GM19328 (cell line): ENCODE results near the gene RUNX1.
"Not testable (repeated sequence)": the region's sequence is repeated elsewhere in the genome, so short reads cannot be mapped to it uniquely, and the experiment has no call there.

Experiments
- ATAC-seq: cut with Tn5 transposase; IDR thresholded peaks from one replicate; pipeline ENCODE4 v1.9.1; 2021; ENCODE audit warnings: mild to moderate bottlenecking, moderate library complexity; ENCODE audit not compliant: unreplicated experiment

RUNX1 gene

DNA sequence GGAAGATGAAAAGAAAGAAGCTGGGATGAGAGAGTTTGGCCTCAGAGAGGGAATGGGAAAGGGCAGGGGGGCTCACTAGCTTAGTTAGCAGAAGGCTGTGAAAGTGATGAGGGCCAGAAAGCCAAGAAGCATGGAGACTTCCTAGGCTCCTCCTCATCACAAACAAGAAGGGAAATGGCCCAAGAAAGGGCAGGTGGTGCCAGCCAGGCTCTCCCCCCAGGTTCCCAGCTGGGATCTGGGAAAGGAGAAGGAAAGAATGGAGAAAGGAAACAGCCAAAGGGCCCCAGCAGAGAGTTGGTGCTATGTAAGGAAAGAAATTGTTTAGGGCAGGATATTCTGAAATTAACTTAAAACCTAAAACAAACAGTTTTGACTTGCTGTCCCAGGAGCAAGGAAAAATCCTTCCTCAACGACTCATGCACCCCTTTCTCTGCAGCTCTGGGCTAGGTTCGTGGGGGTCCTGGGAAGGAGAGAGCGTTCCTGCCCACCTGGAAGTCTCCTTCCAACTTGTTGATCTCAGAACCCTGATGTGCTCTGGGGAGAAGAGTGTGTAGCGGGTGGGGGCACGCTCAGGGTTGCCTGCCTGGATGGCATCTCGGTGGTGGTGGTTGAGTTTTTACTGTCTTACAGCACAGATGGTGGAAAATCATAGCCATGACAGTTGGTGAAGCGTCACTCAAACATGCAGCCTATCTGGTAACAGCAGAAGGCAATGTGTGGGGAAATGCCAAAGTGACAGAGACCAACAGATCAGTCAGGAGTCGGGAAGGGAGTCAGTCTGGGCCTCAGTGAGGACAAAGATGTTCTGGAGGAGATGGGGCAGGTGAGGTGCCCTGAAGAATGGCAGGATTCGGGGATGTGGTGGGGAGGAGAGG, 233.0 kb downstream of the RUNX1 start:
- ATAC-seq, result no peak

GRCh38 chr21:34814529-34814951, 234.6 kb downstream of the RUNX1 start:
- ATAC-seq, result no peak

DNA sequence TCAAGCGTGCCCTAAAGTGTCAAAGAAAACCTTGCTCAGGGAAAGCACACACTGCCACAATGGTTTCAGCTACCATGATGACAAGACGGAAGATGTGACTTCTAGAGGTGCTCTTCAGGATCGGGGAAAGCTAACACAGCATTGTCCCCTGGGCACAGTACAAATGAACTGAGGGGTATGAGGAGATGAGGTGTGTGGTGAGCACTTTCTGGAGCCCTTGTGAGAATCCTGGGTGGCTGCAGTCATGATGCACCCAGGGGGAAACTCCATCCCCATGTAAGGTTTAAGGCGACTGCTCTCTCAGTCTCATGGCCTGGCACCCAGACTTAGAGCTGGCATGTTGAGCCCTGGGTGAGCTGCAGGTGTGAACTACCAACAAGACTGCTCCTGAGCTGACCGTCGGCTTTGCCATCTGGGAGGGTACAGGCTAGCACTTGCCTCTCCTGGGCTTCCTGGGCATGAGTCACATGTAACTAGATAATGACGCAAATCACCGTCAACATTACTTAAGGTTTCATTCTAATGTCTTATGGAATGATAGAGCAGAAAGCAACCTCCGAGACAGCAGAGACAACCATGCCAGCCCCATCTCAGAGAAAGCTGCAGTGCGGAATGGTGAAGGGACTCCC, 235.7 kb downstream of the RUNX1 start:
- ATAC-seq, result no peak

GRCh38 chr21:34812504-34813265, 236.4 kb downstream of the RUNX1 start:
- no peak for ATAC-seq

DNA sequence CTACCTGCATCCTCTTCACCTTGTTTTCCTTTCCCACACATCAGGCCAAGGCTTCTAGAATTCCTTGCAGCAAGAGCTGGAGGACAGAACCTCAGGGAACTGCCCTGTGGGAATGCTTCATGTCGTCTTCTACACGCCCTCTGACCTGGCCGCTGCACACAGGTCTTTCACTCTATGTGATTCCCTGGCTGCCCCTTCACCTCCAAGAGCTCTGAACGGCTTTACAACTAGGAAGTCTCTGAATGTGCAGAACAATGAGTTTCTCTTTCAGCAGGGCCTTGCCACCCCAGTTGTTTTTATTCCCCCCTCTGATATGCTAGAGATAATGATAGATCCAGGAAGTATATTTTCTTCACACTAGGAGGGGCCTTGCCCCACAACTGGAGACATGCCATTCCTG, 237.7 kb downstream of the RUNX1 start:
- no peak for ATAC-seq

- no peak for ATAC-seq
These were observed 238.3 kb downstream of the RUNX1 start for GRCh38 chr21:34810786-34811185.

- no peak for ATAC-seq
These were observed 239.3 kb downstream of the RUNX1 start for GRCh38 chr21:34809822-34810221.

GRCh38 chr21:34808569-34809204, 240.4 kb downstream of the RUNX1 start:
- ATAC-seq, result no peak

DNA sequence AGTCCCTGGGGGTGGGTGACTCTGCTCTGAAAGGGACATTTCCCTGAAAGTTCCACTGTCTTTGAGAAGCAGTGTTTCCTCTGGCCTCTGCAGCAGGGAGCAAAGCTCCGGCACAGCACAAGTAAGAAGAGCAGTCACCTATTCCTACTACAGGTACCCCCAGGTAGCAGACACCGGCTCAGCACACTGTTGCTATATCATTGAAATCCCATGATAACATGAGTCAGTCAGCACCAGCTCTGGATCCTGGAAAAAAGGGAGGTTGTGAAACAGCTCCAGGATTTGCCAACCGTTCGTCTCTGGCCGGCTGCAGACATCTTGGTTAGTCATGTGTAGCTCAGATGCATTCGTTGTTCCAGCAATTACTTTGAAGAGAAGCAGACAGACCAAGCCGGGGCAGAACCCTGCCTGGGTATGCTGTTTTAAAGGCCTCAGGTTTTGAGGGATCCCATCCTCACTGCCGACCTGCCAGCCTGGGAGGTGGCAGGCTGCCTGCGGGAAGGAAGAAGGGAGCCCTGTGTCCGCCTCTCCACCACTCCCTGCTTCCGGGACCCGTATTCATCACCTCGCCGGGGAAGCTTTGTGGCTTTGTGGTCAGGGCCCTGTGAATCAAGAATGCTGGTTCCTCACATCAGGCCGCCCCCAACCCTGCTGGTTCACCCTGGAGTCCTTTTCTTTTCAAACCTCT, 241.1 kb downstream of the RUNX1 start:
- ATAC-seq, result no peak

- ATAC-seq, result no peak
These were observed 241.8 kb downstream of the RUNX1 start for GRCh38 chr21:34807146-34807880.

- ATAC-seq, result no peak
These were observed 242.7 kb downstream of the RUNX1 start for GRCh38 chr21:34806423-34806822.

DNA sequence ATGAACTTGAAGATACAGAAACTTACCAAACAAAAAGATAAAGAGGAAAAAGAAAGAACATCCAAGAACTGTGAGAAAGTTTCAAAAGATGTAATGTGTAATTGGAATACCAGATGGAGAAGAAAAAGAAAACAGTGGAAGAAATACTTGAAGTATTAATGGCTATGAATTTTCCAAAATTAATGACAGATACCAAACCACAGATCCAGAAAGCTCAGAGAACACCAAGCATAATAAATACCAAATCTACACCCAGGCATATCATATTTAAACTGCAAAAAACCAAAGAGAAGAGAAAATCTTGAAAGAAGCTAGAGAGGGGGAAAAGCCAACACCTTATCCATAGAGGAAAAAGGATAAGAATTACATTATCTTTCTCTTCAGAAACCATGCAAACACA, 243.9 kb downstream of the RUNX1 start:
- ATAC-seq, result no peak

- ATAC-seq, result not testable (repeated sequence)
These were observed 244.5 kb downstream of the RUNX1 start for GRCh38 chr21:34804584-34804983.

DNA sequence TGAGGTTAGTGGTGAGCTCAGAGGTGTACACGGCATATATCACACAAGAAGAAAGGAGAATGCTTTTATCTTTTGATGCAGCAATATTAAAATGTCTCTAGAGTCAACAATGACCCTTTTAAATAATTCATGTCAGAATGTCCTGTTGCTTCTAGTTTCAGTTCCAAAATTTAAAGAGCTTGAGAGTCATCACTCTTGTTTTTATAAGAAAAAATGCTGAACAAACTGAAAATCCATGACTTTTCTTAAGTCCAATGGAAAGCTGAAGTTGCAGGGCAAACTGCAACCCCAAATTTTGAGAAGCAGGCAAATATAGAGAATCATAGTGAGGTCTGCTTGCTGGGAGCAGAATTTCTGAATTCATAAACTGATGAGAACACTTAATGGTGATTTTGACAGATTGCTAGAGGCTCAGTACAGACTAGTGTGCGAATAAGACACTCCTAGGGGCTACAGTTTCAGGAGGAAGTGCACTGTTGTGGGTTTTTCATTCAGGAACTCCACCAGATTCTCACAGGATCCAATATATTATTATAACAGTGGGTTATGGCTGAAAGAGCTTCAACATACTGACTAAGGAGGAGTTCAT, 245.2 kb downstream of the RUNX1 start:
- no peak for ATAC-seq

- ATAC-seq, result no peak
These were observed 246.8 kb downstream of the RUNX1 start for GRCh38 chr21:34802180-34802899.

- ATAC-seq, result no peak
These were observed 247.5 kb downstream of the RUNX1 start for GRCh38 chr21:34801519-34802132.

GRCh38 chr21:34800797-34801518, 248.1 kb downstream of the RUNX1 start:
- ATAC-seq, result no peak

- ATAC-seq, result no peak
These were observed 250.0 kb downstream of the RUNX1 start for GRCh38 chr21:34799092-34799491.
